Measurements from ENCODE around the gene BSND. TPM values are rescaled to one million over a fixed set of nuclear protein-coding genes. Genes with fewer than 3 reads are reported as not detected.

The BSND gene
- total RNA-seq, 4 donors from 2014 or later = not detected

GRCh38 chr1:54990916-54991315 is 7.8 kb upstream of the BSND start:
- TF ChIP-seq CTCF (IDR thresholded peaks at IDR 0.05) = no peak
- DNase-seq (ENCODE audit: low spot score) (no peak), ATAC-seq (ENCODE audit: low FRiP score) (no peak)

GRCh38 chr1:54991939-54992338 is 6.8 kb upstream of the BSND start:
- no peak for ATAC-seq (ENCODE audit: low FRiP score)
- no peak for TF ChIP-seq CTCF (IDR thresholded peaks at IDR 0.05)

GRCh38 chr1:54993140-54993539 is 5.6 kb upstream of the BSND start:
- DNase-seq (ENCODE audit: low spot score) (no peak), ATAC-seq (ENCODE audit: low FRiP score) (no peak)
- no peak for TF ChIP-seq CTCF (IDR thresholded peaks at IDR 0.05)

More at GRCh38 chr1:54991939-54992338, 6.8 kb upstream of the BSND start:
- no peak for DNase-seq (ENCODE audit: low spot score)

GRCh38 chr1:54994355-54994990 is 4.3 kb upstream of the BSND start:
- TF ChIP-seq CTCF (IDR thresholded peaks at IDR 0.05) = no peak
- no peak for DNase-seq (ENCODE audit: low spot score)
- ATAC-seq (ENCODE audit: low FRiP score) = no peak

GRCh38 chr1:54995013-54995760 is 3.5 kb upstream of the BSND start:
- ATAC-seq (ENCODE audit: low FRiP score) (no peak), DNase-seq (ENCODE audit: low spot score) (no peak)
- no peak for TF ChIP-seq CTCF (IDR thresholded peaks at IDR 0.05)

GRCh38 chr1:54995835-54996234 is 2.9 kb upstream of the BSND start:
- DNase-seq (ENCODE audit: low spot score) (no peak), ATAC-seq (ENCODE audit: low FRiP score) (no peak)
- no peak for TF ChIP-seq CTCF (IDR thresholded peaks at IDR 0.05)
